Measurements from ENCODE around the gene C7orf57. TPM values are rescaled to one million over a fixed set of nuclear protein-coding genes. Genes with fewer than 3 reads are reported as not detected.
A peak's percentile ranks its signal among the peaks of the same experiment; 100 is the strongest.
"Not testable (repeated sequence)": the region's sequence is repeated elsewhere in the genome, so short reads cannot be mapped to it uniquely, and the experiment has no call there.

C7orf57 gene
- total RNA-seq, 1 donor = under 0.01 TPM

DNA sequence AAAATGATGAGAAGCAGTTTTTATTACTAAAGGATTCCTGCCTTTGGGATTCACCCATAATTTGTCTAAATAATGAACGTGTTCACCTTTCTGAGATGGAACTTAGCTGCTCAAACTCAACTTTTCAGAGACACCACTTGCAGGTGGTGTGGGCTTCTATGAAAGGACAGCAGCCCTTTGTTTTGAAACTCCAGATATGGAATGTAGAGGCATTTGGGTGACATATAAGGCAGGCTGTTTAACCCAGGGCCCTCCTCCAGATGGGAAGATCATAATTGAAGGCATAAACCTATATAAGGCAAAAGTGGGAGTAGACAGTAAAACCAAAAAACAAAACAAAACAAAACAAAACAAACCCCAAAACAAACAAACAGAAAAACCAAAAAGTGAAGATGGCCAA, 44.1 kb upstream of the C7orf57 start:
- no peaks in the 10 kb centered on the region for H3K27me3 ChIP-seq (ENCODE audit: insufficient read depth, low read length)
- no peaks in the 10 kb centered on the region for H3K79me2 ChIP-seq (ENCODE audit: insufficient read depth, low read length)
- DNase-seq (ENCODE audit: insufficient read length, low spot score, missing footprints) = no peak
- no peaks in the 10 kb centered on the region for H3K36me3 ChIP-seq (ENCODE audit: insufficient read depth, low read length)
- H3K4me1 ChIP-seq (ENCODE audit: insufficient read depth, low read length) = peaks cover 8% of the 10 kb centered on the region
- H3K4me2 ChIP-seq (ENCODE audit: insufficient read depth, low read length) = peak overlapping the region; percentile 90
- H3K9me3 ChIP-seq (ENCODE audit: low read depth, low read length) = no peaks in the 10 kb centered on the region
- TF ChIP-seq, protein P1, sequence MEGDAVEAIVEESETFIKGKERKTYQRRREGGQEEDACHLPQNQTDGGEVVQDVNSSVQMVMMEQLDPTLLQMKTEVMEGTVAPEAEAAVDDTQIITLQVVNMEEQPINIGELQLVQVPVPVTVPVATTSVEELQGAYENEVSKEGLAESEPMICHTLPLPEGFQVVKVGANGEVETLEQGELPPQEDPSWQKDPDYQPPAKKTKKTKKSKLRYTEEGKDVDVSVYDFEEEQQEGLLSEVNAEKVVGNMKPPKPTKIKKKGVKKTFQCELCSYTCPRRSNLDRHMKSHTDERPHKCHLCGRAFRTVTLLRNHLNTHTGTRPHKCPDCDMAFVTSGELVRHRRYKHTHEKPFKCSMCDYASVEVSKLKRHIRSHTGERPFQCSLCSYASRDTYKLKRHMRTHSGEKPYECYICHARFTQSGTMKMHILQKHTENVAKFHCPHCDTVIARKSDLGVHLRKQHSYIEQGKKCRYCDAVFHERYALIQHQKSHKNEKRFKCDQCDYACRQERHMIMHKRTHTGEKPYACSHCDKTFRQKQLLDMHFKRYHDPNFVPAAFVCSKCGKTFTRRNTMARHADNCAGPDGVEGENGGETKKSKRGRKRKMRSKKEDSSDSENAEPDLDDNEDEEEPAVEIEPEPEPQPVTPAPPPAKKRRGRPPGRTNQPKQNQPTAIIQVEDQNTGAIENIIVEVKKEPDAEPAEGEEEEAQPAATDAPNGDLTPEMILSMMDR (IDR thresholded peaks at IDR 0.05; ENCODE audit: extremely low read depth, low read depth, low read length) = no peak
- H3K27ac ChIP-seq (ENCODE audit: low read depth, low read length) = no peak overlapping the region
- H3K4me3 ChIP-seq (ENCODE audit: insufficient read depth, low read length) = peak overlapping the region; percentile 78
- H2AFZ ChIP-seq (ENCODE audit: low read length) = peak overlapping the region; percentile 96
- no peaks in the 10 kb centered on the region for H4K20me1 ChIP-seq (ENCODE audit: insufficient read depth, low read length)

DNA sequence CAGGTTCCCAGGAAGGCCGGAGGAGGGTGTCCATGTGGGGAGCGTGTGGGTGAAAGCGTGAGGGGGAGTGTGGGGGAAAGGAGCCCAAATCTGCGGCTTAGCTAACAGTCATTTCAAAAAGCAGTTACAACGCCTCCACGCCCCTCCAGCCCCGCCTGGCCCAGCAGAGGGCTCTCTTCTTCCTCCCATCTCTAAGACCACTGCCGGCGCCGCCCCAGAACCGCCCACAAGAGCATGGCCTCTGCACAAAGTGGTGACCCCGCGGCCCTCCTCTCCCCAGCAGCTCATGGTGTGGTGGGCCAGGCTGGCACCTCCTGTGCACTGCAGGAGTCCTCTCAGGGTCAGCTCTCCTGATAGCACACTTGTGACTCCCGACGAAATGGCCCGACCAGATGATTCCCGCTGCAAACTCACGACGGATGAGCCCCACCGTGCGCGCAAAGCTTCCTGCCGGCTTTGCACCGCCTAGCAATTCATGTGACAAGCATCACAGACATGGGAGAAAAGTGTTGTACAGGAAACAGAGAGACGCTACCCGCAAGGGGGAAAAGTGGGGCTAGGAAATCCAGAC, 43.5 kb upstream of the C7orf57 start:
- no peak overlapping the region for H3K27ac ChIP-seq (ENCODE audit: low read depth, low read length)
- H3K4me2 ChIP-seq (ENCODE audit: insufficient read depth, low read length) = peak overlapping the region; percentile 90
- H3K9me3 ChIP-seq (ENCODE audit: low read depth, low read length) = no peaks in the 10 kb centered on the region
- TF ChIP-seq, protein P1 (IDR thresholded peaks at IDR 0.05; ENCODE audit: extremely low read depth, low read depth, low read length) = peak; percentile 70
- peaks cover 8% of the 10 kb centered on the region for H3K4me1 ChIP-seq (ENCODE audit: insufficient read depth, low read length)
- peak overlapping the region; percentile 78 for H3K4me3 ChIP-seq (ENCODE audit: insufficient read depth, low read length)
- H3K79me2 ChIP-seq (ENCODE audit: insufficient read depth, low read length) = no peaks in the 10 kb centered on the region
- H3K27me3 ChIP-seq (ENCODE audit: insufficient read depth, low read length) = no peaks in the 10 kb centered on the region
- DNase-seq (ENCODE audit: insufficient read length, low spot score, missing footprints) = peak; percentile 83
- H4K20me1 ChIP-seq (ENCODE audit: insufficient read depth, low read length) = no peaks in the 10 kb centered on the region
- H3K36me3 ChIP-seq (ENCODE audit: insufficient read depth, low read length) = no peaks in the 10 kb centered on the region
- peak overlapping the region; percentile 96 for H2AFZ ChIP-seq (ENCODE audit: low read length)

DNA sequence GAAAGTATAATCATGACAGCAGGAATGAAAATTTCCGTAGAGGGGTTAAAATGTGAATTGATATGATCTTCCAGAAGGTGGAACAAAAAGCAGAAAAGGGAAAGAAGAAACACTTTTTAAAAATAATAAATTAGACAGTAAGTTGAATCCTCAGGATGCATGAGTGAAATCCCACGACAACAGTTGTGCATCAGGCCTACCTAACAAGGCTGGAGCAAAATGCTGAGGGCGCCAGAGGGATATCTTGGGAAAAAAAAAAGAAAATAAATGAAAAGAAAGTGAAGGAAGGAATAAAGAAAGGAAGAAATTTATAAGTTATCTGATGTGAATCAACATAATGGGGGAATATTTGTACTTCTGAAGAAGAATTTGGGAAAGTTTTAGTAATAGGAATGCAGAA, 42.9 kb upstream of the C7orf57 start:
- H2AFZ ChIP-seq (ENCODE audit: low read length) = peak overlapping the region; percentile 96
- no peak for DNase-seq (ENCODE audit: insufficient read length, low spot score, missing footprints)
- no peaks in the 10 kb centered on the region for H3K27me3 ChIP-seq (ENCODE audit: insufficient read depth, low read length)
- peak overlapping the region; percentile 90 for H3K4me2 ChIP-seq (ENCODE audit: insufficient read depth, low read length)
- no peaks in the 10 kb centered on the region for H3K79me2 ChIP-seq (ENCODE audit: insufficient read depth, low read length)
- H3K36me3 ChIP-seq (ENCODE audit: insufficient read depth, low read length) = no peaks in the 10 kb centered on the region
- H3K27ac ChIP-seq (ENCODE audit: low read depth, low read length) = no peak overlapping the region
- H3K4me3 ChIP-seq (ENCODE audit: insufficient read depth, low read length) = peak overlapping the region; percentile 78
- no peaks in the 10 kb centered on the region for H4K20me1 ChIP-seq (ENCODE audit: insufficient read depth, low read length)
- H3K4me1 ChIP-seq (ENCODE audit: insufficient read depth, low read length) = peaks cover 8% of the 10 kb centered on the region
- TF ChIP-seq, protein P1 (IDR thresholded peaks at IDR 0.05; ENCODE audit: extremely low read depth, low read depth, low read length) = no peak
- no peaks in the 10 kb centered on the region for H3K9me3 ChIP-seq (ENCODE audit: low read depth, low read length)

DNA sequence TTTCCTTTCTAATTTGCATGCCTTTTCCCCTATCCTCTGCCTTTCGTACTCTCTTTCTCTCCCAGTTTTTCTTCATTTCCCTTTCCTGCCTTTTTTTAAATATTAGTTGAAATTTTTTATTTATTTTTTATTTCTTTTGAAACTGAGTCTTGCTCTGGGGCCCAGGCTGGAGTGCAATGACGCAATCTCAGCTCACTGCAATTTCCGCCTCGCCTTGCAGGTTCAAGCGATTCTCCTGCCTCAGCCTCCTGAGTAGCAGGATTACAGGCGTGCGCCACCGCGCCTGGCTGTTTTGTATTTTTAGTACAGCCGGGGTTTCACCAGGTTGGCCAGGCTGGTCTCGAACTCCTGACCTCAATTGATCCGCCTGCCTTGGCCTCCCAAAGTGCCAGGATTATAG, 35.9 kb upstream of the C7orf57 start:
- Histone ChIP-seq H3K27me3 (ENCODE audit: insufficient read depth, low read length) (peaks cover 4% of the 10 kb centered on the region), H3K4me2 (ENCODE audit: insufficient read depth, low read length) (no peak overlapping the region), H3K9me3 (ENCODE audit: low read depth, low read length) (no peaks in the 10 kb centered on the region), H4K20me1 (ENCODE audit: insufficient read depth, low read length) (no peaks in the 10 kb centered on the region), H3K4me3 (ENCODE audit: insufficient read depth, low read length) (no peak overlapping the region), H3K36me3 (ENCODE audit: insufficient read depth, low read length) (no peaks in the 10 kb centered on the region), H3K4me1 (ENCODE audit: insufficient read depth, low read length) (peaks cover 3% of the 10 kb centered on the region), H3K79me2 (ENCODE audit: insufficient read depth, low read length) (no peaks in the 10 kb centered on the region), H2AFZ (ENCODE audit: low read length) (no peak overlapping the region), H3K27ac (ENCODE audit: low read depth, low read length) (no peak overlapping the region)
- no peak for DNase-seq (ENCODE audit: insufficient read length, low spot score, missing footprints)
- TF ChIP-seq, protein P1 (IDR thresholded peaks at IDR 0.05; ENCODE audit: extremely low read depth, low read depth, low read length) = no peak

DNA sequence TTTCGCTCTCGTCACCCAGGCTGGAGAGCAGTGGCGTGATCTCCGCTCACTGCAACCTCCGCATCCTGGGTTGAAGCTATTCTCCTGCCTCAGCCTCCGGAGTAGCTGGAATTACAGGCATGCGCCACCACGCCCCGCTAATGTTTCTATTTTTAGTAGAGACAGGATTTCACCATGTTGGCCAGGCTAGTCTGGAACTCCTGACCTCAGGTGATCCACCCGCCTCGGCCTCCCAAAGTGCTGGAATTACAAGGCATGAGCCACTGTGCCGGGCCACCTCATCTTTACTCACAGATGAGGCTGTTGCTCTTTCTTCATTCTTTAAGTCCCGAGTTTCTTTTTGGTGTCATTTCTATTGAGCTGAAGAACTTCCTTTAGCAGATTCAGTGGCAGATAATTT, 35.2 kb upstream of the C7orf57 start:
- DNase-seq (ENCODE audit: insufficient read length, low spot score, missing footprints); H3K79me2 ChIP-seq (ENCODE audit: insufficient read depth, low read length); H3K4me1 ChIP-seq (ENCODE audit: insufficient read depth, low read length); H3K36me3 ChIP-seq (ENCODE audit: insufficient read depth, low read length); H3K9me3 ChIP-seq (ENCODE audit: low read depth, low read length); H3K4me3 ChIP-seq (ENCODE audit: insufficient read depth, low read length); H3K27me3 ChIP-seq (ENCODE audit: insufficient read depth, low read length); H4K20me1 ChIP-seq (ENCODE audit: insufficient read depth, low read length): not testable (repeated sequence)
- Histone ChIP-seq H2AFZ (ENCODE audit: low read length) (peak overlapping the region; percentile 10), H3K4me2 (ENCODE audit: insufficient read depth, low read length) (peak overlapping the region; percentile 36), H3K27ac (ENCODE audit: low read depth, low read length) (peak overlapping the region; percentile 52)

All from osteoblast (primary cell).